GM19397 (cell line): ENCODE data around the gene PTPN12.
"Not testable (repeated sequence)": the region's sequence is repeated elsewhere in the genome, so short reads cannot be mapped to it uniquely, and the experiment has no call there.

ENCODE experiments used
- ATAC-seq: cut with Tn5 transposase; IDR thresholded peaks from one replicate; pipeline ENCODE4 v1.9.1; 2021; ENCODE audit warnings: mild to moderate bottlenecking, moderate library complexity; ENCODE audit not compliant: unreplicated experiment

PTPN12 gene

DNA sequence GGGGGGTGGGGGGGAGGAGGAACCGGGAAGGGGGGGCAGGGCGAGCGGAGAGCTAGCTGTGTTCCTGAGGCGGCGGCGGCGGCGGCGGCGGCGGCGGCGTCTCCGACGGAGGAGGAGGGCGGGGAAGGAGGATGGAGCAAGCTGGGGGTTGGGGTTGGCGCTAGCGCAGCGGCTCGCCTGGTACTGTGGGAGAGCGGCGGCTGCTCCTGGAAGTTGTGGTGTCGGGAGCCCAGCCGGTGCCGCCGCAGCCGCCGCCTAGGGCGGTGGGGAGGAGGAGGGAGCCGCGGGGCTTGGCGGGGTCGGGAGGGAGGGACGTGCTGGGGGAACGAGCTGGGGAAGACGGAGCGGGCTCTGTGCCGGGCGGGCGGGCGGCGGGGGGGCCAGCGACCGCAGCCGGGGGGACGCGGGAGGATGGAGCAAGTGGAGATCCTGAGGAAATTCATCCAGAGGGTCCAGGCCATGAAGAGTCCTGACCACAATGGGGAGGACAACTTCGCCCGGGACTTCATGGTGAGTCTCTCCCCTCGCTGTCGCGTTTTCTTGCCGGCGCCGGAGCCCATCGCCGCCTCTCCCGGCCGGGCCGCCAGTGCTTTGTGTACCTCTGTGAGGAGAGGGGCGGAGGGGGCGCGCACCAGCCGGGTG lies at the start of gene PTPN12:
TSS of gene PTPN12 (plus strand) at position 160 of the 642 bp plus-strand sequence. CDS start at position 412, 252 bp downstream.
- ATAC-seq = peak; percentile 37

DNA sequence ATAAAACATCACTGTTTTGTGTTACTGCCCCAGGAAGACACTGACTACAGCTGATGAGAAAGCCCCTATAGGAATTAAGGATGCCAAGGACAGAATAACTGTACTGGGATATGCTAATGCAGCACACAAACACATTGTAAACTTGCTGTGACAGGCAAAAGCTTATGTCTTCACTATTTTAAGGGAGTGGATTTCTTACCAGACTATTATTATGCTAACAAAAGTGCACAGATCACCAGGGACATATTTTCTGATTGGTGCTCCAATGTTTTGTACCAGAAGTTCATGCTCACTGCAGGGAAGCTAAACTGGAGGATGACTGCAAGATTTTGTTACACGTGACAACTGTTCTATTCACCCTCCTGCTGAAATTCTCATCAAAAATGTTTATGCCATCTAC lies 48.1 kb upstream of the PTPN12 start:
- ATAC-seq = no peak

DNA sequence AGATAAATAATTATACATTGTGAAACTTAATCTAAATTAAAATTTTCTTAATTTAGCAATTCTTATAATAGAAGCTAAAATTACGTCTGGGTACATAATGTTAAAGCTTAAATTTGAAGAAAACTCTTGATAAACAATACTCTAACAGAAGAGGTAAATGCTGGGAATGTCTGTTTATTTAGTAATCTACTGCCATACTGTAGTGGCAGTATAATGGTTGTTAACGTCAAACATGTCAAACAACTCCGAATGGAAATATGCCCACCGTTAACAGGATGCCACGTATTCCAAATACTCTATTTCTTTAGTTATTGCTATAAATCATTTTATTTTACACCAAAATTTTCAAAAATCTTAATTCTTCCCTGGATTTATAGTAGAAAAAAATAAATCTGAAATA lies 40.0 kb upstream of the PTPN12 start:
- ATAC-seq = no peak

DNA sequence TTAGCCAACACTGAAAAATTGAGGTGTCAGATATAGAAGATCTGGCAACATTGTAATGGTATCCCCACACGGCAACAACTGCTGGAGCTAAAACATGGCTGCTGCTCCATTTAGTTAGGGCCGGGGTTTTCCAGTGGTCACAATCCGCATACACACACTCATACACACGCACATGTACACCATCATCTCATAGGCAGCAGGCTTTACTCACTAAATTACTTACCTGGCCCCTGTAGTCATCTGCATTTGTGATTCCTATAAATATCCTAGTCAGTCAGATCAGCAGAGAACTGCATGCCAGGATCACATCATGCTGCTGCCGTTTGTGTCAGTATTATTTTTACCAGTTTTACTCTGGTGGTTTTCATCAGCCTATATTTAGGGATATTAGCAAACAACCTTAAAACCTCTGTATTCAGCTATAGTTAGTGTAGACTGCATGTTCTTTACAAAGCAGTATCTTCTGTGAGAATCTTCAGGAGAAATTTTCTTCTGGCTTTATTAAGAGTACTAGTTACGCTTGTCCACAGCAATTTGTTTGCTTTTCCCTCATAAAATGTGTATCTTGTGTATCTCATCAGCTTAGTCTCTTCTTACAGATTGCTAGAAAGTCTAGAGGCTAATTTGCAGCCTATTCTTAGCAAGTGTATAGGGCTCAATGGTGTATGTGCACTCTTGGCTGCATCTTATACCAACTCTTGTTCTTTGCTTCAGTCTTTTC lies 38.3 kb upstream of the PTPN12 start:
- no peak for ATAC-seq

DNA sequence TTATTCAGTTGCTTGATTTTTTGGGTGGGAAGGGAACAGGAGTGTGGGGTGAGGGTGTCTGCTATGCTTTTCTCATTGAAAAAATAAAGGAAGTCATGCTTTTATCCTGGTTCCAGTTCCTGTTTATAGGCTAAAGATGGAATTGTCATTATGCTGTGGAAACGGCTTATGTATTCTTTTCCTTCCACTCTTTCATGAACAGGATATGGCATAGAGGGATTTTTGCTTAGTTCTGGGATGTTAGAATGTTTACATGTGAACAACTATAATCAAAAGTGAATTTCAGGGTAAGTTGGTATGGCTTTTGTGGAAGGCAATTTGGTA lies 35.9 kb upstream of the PTPN12 start:
- ATAC-seq = no peak

DNA sequence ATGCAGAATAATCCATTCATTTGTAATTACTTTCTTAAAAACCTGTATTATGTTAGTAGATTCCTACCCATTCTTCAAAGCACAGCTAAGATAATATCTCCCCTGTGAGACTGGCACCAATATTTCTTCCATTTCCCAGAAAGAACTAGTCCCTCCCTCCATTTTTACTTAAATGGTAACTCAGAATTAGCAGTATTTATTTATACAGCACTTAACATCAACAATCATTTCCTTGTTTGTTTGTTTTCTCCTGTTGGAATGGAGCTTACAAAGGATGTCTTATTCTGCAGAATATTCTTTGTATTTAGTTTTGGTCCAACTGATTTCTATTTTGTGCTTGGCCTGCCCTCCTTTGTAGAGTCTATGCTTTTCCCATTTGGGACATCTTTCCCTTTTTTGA lies 32.1 kb upstream of the PTPN12 start:
- ATAC-seq = no peak

DNA sequence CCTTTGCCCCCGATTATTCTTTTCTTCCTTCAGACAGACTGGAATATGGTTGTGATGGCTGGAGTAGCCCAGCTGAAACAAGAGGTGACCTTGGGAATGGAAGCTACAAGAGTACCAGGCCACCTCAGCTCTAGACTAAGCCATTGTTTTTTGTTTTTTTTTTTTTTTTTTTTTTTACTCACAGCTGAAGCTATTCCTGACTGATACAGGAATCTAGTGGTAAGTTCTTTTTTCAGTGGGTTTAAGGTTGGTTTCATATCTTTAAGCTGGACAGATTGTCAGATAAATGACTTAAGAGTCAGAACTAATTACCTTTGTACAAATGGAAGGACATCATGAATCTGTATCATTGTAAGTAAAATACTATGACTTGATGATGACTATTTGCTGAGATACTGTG lies 30.2 kb upstream of the PTPN12 start:
- ATAC-seq = no peak

DNA sequence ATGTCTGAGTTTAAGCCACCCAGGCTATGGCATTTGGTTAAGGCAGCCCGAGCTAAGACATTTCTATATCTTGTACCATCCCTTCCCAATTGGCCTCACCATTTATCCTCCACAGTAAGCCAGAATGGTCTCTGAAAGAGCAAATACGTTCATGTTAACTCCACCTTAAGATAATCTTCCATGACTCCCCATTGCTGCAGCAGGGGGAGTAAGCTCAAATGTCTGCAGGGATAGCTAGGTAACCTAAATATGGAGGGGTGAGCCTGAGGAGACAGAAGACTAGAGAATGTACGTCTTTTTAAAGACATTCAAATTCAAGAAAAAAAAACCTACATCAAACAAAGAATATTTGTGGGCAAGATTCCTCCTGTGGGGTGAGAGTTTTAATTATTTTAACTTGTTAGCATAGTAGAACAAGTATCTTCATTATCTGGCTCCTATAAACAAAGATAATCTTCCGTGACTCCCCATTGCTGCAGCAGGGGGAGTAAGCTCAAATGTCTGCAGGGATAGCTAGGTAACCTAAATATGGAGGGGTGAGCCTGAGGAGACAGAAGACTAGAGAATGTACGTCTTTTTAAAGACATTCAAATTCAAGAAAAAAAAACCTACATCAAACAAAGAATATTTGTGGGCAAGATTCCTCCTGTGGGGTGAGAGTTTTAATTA lies 24.0 kb upstream of the PTPN12 start:
- ATAC-seq = not testable (repeated sequence)

DNA sequence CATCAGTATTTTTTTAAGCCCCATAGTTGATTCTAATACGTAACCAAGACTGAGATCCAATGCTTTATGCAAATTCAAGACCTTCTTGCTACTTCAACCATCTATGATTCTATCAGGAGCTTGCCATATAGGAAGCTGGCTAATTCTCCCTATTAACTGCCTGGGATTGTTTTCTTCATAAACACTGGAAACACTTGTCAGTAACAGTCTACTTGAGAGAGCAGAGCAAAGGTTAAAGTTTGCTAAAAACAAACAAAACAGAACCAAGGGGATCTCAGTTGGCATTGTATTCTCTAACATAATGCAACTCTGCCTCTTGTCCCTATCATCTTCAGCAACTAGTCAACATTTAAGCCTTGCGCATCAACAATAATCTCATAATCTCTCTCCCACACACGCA lies 21.0 kb upstream of the PTPN12 start:
- no peak for ATAC-seq

DNA sequence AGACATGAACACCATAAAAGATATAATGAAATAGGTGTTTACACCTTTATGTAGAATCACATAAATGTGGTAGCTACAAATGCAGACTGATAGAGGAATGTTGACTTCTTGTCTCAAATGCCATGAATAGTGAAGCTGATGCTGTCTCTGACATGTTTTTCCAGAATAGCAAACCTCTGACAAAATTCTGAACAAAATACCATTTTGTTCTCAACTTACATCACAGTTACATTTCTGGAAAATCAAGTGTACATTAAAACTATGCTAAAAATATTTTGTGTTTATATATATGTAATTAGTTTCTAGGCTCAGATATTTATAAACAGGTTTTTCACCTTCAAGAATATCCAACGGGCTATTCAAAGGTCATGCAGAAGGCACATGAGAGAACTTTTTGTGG lies 16.8 kb upstream of the PTPN12 start:
- no peak for ATAC-seq

DNA sequence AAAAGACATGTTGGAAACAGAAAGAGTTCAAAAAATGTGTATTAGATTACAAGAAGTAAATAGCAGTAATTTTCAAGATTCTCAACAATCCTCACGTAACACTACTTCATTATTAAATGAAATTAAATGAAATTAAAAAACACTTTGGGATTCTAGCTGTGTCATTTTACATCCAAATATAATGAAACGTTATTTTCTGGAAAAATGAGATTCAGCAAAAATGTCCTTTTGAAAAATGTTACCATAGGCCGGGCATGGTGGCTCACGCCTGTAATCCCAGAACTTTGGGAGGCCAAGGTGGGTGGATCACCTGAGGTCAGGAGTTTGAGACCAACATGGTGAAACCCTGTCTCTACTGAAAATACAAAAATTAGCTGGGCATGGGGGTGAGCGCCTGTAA lies 15.6 kb upstream of the PTPN12 start:
- ATAC-seq = not testable (repeated sequence)

DNA sequence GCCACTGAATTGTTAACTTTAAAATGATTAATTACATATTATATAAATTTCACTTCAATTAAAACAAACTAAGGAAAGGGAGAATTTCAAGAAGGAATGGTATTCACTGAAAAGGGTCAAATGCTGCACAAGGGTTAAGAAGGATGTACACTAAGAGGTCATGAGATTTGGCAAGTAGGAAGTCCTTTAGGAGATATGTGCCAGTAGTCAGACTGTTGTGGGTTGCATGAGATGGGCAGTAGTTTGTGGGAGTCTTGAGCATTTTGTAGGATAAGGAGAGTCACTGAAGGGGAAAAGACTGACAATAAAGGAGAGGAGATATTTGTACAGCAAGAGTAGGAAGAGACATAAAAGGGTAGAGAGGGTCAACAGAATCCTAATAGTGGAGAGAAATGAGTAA lies 12.4 kb upstream of the PTPN12 start:
- ATAC-seq = no peak

DNA sequence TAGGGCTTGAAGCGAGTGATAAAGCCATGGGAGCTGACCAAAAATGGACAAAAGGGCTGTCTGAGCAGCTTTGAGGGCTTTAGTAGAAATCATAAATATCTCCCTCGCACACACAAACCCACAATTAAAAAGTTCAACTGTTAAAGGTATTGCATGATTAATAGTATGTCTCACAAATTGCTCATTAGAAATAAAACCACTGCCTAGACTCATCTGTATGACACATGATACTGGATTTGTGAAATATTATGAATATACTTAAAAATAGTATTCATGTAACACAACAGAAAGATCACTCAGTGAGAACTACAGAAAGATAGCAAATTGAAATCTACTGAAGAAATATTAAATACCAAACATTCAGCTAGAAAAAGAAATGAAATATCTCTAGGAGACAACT lies 11.9 kb upstream of the PTPN12 start:
- no peak for ATAC-seq

DNA sequence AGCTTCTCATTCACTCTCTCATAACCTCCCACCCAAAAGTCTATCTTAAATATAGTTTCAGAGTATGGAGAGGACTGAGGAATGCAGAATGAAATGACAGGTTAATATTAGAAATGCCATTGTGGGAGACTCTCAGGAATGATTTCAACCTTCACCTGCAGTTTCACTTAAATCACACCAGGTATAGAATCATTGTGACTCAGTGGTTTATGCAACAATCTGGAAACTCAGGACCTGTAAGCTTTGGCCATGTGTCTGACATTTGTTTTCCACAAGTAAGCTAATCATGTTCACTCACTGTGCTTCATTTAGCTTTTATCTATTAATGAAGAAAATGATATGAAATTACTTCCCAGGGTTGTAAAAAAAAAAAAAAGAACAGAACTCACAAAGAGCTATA lies 8.7 kb upstream of the PTPN12 start:
- no peak for ATAC-seq

DNA sequence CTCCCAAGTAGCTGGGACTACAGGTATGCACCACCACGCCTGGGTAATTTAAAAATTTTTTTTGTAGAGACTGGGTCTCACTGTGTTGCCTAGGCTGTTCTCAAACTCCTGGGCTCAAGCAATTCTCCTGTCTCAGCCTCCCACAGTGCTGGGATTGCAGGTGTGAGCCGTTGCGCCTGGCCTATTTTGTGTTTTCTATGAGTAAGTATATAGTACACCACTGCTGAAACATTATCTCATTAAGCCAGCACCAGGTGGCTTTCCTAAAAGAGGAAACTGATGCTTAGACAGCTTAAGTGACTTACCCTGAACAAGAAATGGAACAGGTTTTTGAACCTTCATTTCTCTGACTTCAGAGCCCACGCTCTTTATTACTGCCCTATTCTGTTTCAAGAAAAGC lies 7.8 kb upstream of the PTPN12 start:
- no peak for ATAC-seq

DNA sequence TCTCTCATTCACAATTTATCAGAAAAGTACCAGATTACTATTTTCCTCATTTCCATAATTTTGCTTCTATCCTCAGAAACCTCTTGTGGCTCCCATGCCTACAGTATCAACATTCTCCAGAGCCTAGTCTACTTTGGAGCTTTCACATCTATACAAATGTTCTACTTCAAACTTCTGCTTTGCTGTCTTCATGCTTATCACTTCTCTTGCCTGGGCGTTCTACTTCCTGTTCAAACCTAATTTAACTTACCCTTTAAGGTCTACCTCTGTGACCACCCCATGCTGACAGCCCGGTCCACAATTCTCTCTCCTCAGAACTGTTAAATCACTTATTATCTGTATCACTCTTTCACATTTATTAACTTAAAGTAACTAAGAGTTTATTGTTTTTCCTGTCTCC lies 6.1 kb upstream of the PTPN12 start:
- peak; percentile 63 for ATAC-seq

DNA sequence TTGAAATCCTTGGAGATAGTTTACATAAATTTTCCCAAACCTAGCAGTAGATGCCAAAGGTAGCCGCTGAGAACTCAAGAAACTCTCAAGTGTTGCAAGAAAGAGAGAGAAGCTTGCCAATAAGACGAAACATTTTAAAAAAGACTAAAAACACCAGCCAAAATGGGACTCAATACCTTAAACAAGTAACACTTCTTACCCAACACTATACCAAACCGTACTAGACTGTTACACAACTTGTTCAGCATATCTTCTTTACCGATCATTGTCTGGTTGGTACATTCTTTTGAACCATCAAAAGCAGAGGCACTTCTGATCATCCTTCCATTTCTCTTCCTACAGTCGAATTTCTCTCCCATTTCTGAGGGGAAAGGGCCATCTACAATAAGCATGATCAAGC lies 4.8 kb upstream of the PTPN12 start:
- ATAC-seq = no peak

DNA sequence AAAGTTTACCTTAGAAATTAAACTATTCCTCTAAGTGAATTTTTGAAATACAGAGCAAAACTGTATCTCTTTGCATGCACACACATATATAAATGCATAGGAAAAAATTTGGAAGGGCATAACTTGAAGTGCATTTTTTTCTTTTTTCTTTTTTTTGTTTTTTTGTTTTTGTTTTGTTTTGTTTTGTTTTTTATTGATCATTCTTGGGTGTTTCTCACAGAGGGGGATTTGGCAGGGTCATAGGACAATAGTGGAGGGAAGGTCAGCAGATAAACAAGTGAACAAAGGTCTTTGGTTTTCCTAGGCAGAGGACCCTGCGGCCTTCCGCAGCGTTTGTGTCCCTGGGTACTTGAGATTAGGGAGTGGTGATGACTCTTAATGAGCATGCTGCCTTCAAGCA lies 4.4 kb upstream of the PTPN12 start:
- not testable (repeated sequence) for ATAC-seq

DNA sequence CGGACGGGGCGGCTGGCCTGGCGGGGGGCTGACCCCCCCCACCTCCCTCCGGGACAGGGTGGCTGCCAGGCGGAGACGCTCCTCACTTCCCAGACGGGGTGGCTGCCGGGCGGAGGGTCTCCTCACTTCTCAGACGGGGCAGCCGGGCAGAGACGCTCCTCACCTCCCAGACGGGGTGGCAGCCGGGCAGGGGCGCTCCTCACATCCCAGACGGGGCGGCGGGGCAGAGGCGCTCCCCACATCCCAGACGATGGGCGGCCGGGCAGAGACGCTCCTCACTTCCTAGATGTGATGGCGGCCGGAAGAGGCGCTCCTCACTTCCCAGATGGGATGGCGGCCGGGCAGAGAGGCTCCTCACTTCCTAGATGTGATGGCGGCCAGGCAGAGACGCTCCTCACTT lies 3.0 kb upstream of the PTPN12 start:
- not testable (repeated sequence) for ATAC-seq

DNA sequence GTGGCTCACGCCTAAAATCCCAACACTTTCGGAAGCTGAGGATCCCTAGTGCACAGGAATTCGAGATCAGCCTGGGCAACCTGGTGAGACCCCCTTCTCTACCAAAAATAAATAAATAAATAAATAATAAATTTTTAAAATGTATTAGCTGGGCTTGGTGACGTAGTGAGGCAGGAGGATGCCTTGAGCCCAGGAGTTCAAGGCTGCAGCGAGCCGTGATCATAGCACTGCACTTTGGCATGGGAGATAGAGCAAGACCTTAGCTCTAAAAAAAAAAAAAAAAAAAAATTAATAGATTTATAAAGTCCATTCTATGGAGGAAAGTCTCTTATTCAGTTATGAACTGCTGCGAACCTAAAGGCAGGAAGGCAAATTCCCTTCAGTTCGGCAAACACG lies 1.1 kb upstream of the PTPN12 start:
- no peak for ATAC-seq

DNA sequence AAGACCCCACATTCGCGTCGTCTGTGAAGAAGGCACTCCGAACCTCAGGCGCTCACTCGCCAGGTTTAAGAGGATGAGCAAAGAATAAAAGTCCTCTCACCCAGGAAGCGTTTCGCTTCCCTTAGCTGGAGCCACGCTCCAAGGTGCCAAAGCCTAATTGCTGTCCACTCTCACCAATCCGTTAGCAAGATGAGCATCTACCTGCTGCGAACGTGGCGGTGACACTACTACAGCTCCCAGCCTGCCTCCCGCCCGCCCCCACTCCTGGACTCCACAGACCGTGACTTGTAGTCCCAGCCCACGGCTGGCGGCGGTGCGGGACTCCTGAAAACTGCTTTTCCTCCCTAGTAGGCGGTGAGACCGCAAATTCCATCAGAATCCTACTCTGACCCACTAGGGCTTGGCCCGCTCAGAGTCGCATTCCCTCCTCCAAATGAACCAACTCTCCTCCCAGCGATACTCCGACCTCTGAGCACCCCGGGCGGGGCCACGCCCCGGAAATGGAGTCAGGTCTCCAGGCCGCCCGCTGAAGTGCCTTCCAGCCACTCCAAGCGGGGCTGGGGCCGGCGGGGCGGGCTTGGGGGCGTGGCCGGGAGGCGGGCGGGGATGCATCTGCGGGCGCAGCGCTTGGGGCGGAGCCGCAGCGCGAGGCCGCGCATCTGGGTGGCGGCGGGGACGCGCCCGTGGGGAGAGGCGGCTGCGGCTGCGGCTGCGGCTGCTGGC lies 521 bp upstream of the PTPN12 start:
- peak; percentile 95 for ATAC-seq

DNA sequence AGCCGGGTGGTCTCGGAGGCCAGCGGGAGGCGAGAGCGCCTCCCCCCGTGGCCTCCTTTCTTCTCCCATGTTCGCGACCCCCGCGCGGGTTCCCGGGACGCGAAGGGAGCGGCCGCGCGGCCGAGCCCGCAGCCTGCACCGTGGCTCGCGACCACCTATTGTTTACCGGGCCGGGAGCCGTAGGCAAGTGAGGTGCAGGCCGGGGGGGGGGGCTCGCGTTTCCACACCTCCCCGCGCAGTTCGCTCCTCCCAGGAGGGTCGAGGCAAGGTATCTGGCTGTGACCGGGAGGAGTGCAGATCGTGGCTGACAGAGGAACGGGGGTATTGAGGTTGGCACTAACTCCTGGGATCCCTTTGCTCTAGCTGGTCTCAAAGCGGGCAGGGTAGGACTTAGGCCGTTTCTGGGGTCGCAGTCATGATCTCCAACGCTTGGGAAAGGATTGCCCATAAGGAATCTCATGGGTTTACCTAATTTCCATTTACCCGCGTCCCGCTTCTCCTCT lies 734 bp downstream of the PTPN12 start:
- ATAC-seq = peak; percentile 2
